ENCODE data around the gene CTDSP2.
"Not testable (repeated sequence)": the region's sequence is repeated elsewhere in the genome, so short reads cannot be mapped to it uniquely, and the experiment has no call there.

Gene CTDSP2

GRCh38 chr12:57881475-57881874 lies 34.9 kb upstream of the CTDSP2 start:
- DNase-seq (ENCODE audit: low read depth in 3 of 3) = no peak

DNA sequence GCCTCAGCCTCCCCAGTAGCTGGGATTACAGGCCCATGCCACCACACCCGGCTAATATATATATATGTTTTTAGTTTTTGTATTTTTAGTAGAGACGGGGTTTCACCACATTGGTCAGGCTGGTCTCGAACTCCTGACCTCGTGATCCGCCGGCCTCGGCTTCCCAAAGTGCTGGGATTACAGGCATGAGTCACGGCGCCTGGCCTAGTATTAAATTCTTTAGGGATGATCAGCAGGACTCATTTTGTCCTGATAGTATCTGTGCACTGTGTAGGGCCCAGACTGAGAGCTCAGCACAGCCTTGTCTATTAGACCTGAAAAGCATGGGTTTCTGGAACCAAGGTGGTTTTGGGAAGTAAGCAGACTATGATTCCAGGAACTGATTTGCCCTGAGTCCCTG lies 34.5 kb upstream of the CTDSP2 start:
- DNase-seq (ENCODE audit: low read depth in 3 of 3) = not testable (repeated sequence)

- DNase-seq (ENCODE audit: low read depth in 3 of 3) = no peak
These were observed 31.3 kb upstream of the CTDSP2 start for GRCh38 chr12:57877876-57878275.

GRCh38 chr12:57875753-57876547 lies 29.4 kb upstream of the CTDSP2 start:
- no peak for DNase-seq (ENCODE audit: low read depth in 3 of 3)

GRCh38 chr12:57874166-57875108 lies 27.9 kb upstream of the CTDSP2 start:
- no peak for DNase-seq (ENCODE audit: low read depth in 3 of 3)

DNA sequence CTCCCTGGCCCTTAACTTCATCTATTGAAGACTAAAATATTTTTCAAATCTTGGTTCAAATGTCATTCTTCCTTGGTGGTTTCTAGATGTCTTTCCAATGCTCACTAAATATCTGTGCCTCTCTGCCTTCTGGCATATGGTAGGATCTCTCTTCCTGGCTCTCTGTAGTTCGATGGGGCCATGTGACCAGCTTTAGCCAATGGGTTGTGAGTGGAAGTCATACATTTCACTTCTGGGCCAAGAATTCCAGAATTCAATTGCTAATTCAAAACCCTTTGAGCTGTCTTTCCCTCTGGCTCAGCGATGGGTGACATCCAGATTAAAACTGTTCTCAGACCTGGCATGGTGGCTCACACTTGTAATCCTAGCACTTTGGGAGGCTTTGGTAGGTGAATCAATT lies 25.8 kb upstream of the CTDSP2 start:
- no peak for DNase-seq (ENCODE audit: low read depth in 3 of 3)

GRCh38 chr12:57869927-57870318 lies 23.4 kb upstream of the CTDSP2 start:
- no peak for DNase-seq (ENCODE audit: low read depth in 3 of 3)

DNA sequence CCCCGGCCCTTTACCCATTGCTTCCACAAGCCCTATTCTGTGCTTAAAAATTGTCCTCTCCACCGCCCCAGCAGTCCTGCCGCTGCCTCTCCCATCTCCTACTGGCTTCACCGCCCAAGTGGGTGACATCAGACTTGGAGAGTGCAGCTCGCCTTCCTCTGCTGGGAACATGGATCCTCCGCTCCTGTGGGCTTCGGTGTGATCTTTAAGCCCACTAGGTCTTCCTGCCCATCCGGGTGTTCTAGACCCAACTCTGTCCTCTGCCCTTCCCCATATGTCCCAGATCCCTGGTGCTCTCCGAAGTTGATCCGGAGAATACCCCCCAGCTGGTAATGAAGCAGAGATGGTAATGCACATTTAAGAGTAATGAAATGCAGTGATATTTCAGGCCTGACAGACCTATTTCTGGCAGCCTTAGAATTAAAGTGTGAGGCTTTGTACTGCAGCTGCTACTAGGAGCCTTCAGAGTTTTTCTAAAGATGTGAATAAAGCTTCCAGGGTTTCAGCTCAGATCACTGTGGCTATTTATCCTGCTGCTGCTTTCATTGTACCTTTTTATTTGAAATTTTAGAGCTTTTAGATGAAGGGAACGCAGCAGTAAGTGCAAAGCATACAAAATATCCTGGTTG lies 22.9 kb upstream of the CTDSP2 start:
- no peak for DNase-seq (ENCODE audit: low read depth in 3 of 3)

DNA sequence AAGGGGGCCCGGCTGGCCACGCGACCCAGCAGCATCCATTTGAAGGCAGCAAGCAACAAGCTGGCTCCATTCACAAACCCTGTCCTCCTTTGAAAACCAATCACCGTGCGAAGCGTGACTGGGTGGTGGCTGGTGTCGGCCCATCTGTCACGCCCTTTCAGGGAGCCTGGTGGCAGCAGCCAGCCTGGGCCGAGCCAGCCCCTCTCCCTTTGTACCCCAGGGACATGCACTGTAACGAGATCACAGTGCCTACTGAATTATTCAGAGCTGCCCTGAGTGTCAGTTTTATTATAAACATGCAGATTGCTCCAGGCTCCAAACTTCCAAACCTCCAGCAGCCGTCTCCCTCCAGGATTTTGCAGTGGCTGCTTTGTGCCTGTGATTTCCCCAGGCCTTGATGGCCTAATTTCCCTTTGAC lies 22.3 kb upstream of the CTDSP2 start:
- DNase-seq (ENCODE audit: low read depth in 3 of 3) = no peak

DNA sequence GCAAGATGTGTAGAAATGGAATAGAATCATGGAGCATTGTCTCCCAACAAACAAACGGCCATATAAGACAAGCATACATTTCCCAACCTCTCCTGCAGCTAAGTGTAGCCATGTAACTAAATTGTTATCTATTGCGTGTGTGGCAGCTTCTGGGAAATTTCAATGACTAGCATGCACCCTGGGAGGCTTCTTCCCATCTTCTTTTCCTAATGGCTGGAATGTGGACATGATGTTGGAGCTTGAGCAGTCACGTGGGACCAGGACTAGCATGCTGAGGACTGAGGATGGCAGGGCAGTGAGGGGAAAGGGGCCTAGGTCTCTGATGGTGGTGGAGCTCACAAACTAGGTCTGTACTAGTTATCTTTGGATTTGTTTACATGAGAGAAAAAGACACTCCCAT lies 21.7 kb upstream of the CTDSP2 start:
- DNase-seq (ENCODE audit: low read depth in 3 of 3) = no peak

GRCh38 chr12:57866308-57867019 lies 19.9 kb upstream of the CTDSP2 start:
- no peak for DNase-seq (ENCODE audit: low read depth in 3 of 3)

- DNase-seq (ENCODE audit: low read depth in 3 of 3) = peak in 1 of 3 experiments; percentile 70
These were observed 18.7 kb upstream of the CTDSP2 start for GRCh38 chr12:57865084-57865751.

DNA sequence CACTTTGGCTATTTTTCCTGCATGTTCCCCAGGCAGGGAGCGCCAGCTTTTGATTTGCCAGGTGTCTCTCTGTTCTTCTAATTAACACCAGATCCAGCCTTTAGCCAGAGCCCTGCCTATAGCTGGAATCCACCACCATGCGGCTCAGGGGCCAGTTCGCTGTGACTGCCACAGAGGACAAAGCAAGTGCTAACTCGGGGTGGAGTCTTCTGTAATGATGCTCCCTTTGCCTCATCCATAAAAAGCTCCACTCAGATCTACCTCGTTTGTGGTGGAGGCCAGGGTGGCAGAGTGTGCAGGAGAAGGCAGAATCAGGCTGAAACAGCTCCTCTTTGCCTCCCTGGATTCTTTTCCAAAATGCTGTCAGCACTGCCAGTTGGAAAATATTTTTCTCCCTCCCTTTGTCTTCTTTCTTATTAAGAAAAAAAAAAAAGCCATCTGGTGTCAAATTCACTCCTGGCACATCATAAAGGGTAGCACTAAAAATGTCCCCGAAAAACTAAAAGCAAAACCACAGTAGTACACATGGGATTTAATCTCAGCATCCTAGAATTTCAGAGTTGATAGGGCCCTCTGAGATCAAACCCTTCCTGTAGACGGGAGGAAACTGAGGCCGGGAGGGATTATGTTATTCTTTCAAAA lies 18.0 kb upstream of the CTDSP2 start:
- DNase-seq (ENCODE audit: low read depth in 3 of 3) = no peak

GRCh38 chr12:57863676-57864075 lies 17.1 kb upstream of the CTDSP2 start:
- DNase-seq (ENCODE audit: low read depth in 3 of 3) = no peak

DNA sequence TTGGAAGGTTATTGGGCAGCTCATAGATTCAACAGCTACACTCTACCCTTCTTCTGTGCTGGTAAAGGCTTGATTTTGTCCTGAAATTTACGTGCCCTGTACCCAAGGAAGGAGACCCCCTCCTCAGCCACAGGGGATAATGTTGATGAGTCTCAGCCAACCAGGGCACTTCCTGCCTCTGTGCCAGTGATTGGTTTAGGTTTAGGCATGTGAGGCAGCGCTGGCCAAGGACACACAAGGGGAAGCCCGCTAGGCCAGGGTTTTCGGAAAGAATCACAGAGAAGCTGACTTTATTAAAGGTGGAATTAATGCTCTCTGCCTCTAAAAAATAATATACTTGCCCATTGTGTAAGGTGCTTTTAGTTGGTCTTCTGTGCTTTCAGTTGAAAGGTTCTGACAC lies 15.4 kb upstream of the CTDSP2 start:
- no peak for DNase-seq (ENCODE audit: low read depth in 3 of 3)

GRCh38 chr12:57860883-57861282 lies 14.4 kb upstream of the CTDSP2 start:
- not testable (repeated sequence) for DNase-seq (ENCODE audit: low read depth in 3 of 3)

DNA sequence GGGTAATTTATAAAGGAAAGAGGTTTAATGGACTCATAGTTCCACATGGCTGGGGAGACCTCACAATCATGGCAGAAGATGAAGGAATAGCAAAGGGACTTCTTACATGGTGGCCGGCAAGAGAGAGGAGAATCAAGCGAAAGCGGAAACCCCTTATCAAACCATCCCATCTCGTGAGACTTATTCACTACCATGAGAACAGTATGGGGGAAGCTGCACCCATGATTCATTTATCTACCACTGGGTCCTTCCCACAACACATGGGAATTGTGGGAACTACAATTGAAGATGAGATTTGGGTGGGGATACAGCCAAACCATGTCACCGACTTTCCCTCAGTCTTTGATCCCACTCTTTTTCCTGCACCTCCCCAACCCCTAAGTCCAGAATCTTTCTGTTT lies 12.6 kb upstream of the CTDSP2 start:
- no peak for DNase-seq (ENCODE audit: low read depth in 3 of 3)

DNA sequence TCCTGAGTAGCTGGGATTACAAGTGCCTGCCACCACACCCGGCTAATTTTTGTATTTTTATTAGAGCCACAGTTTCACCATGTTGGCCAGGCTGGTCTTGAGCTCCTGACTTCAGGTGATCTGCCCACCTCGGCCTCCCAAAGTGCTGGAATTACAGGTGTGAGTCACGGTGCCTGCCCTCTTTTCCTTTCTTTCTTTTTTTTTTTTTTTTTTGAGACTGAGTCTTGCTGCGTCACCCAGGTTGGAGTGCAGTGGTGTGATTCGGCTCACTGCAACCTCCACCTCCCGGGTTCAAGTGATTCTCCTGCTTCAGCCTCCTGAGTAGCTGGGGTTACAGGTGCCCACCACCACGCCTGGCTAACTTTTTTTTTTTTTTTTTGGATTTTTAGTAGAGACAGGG lies 11.6 kb upstream of the CTDSP2 start:
- not testable (repeated sequence) for DNase-seq (ENCODE audit: low read depth in 3 of 3)

GRCh38 chr12:57854965-57855364 lies 8.4 kb upstream of the CTDSP2 start:
- no peak for DNase-seq (ENCODE audit: low read depth in 3 of 3)

- DNase-seq (ENCODE audit: low read depth in 3 of 3) = no peak
These were observed 7.5 kb upstream of the CTDSP2 start for GRCh38 chr12:57853864-57854556.

Measured in stimulated activated CD4-positive, alpha-beta T cell treated with anti-CD3 and anti-CD28 coated beads, TNF-alpha, amount 100 ng/mL, for 24 hours (primary cell).